ENCODE measurements around the gene DCST2. TPM values are rescaled to one million over a fixed set of nuclear protein-coding genes. Genes with fewer than 3 reads are reported as not detected.

DCST2 gene
- total RNA-seq, 1 experiment from 2014 or later = 0.18 TPM

- Histone ChIP-seq H3K9me2 (replicated peaks; ENCODE audit: low read length) (no peaks in the 10 kb centered on the region), H3K4me1 (ENCODE audit: insufficient read depth, low read length) (peaks cover 37% of the 10 kb centered on the region), H3K4me2 (ENCODE audit: low read length) (no peak overlapping the region), H4K20me1 (ENCODE audit: low read length) (0 out of 2 replicates have a peak, but pooled peaks cover 3% of the 10 kb centered on the region), H2AFZ (ENCODE audit: low read length) (no peak overlapping the region), H3K27me3 (ENCODE audit: low read length) (no peaks in the 10 kb centered on the region), H3K9me3 (ENCODE audit: low read length) (no peaks in the 10 kb centered on the region), H3K36me3 (ENCODE audit: low read depth, low read length) (peaks cover 17% of the 10 kb centered on the region; the same call in 1 of the 2 replicates), H3K27ac (ENCODE audit: low read length) (no peak overlapping the region), H3K4me3 (ENCODE audit: low read length) (no peak overlapping the region), H3K9ac (ENCODE audit: low read length) (no peak overlapping the region), H3K79me2 (ENCODE audit: low read length) (peaks cover 96% of the 10 kb centered on the region), H3F3A (ENCODE audit: low read length, unreplicated experiment) (peaks cover 4% of the 10 kb centered on the region)
- ChIA-PET POLR2A (ENCODE audit: unreplicated experiment) (no interaction called here), CTCF (no interaction called here)
- TF ChIP-seq EZH2 (IDR thresholded peaks at IDR 0.05; ENCODE audit: low read length, unreplicated experiment) (no peak), EZH2phosphoT487 (IDR thresholded peaks at IDR 0.05; ENCODE audit: borderline replicate concordance, low read length) (no peak), CTCF (conservative IDR thresholded peaks at IDR 0.05; ENCODE audit: low read depth, low read length) (no peak)
- ATAC-seq = no peak
- BruUV-seq (replicated peaks) = no TSS peak
- no peak for DNase-seq
- intact Hi-C loops (cut with micrococcal nuclease) = no loop called here
Measured at GRCh38 chr1:155007251-155007828, 26.2 kb downstream of the DCST2 start.

DNA sequence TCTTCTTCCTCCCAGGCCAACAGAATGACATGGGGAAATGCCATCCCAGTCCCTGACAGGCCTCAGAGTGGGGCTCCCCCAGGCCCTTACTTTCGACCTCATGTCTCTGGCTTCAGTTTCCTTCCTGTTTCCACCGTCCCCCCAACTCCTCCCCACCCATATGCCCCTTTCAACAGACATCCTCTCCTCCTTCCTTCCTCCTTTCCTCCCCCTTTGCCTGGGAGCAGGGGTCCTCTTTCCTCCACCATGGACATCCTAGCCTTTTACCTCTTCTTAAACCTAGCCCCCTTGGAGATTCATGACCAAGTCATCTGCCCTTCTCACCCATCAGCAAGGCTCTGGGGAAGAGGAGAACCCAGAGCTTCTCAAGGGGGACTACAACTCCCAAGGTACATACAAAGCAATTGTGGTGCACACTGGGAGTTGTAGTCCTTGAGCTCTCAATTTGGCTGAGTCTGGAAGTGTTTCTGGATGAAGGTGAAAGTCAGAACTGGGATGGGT, 26.9 kb downstream of the DCST2 start:
- CTCF ChIA-PET = no interaction called here
- BruUV-seq (replicated peaks) = no TSS peak
- TF ChIP-seq CTCF (conservative IDR thresholded peaks at IDR 0.05; ENCODE audit: low read depth, low read length) (no peak), EZH2 (IDR thresholded peaks at IDR 0.05; ENCODE audit: low read length, unreplicated experiment) (no peak), EZH2phosphoT487 (IDR thresholded peaks at IDR 0.05; ENCODE audit: borderline replicate concordance, low read length) (no peak)
- peaks cover 16% of the 10 kb centered on the region; the same call in 1 of the 2 replicates for H3K36me3 ChIP-seq (ENCODE audit: low read depth, low read length)
- H3K4me1 ChIP-seq (ENCODE audit: insufficient read depth, low read length) = peaks cover 37% of the 10 kb centered on the region
- H3K9me3 ChIP-seq (ENCODE audit: low read length) = no peaks in the 10 kb centered on the region
- no peak overlapping the region for H3K27ac ChIP-seq (ENCODE audit: low read length)
- 0 out of 2 replicates have a peak, but pooled peaks cover 3% of the 10 kb centered on the region for H4K20me1 ChIP-seq (ENCODE audit: low read length)
- no peak overlapping the region for H3K9ac ChIP-seq (ENCODE audit: low read length)
- H3K9me2 ChIP-seq (replicated peaks; ENCODE audit: low read length) = no peaks in the 10 kb centered on the region
- POLR2A ChIA-PET (ENCODE audit: unreplicated experiment) = interaction anchor here (0.6 kb wide), 1 partner anchor 10 kb away, joined by 3 read pairs; no protein-coding TSS in a partner anchor
- no peak overlapping the region for H2AFZ ChIP-seq (ENCODE audit: low read length)
- H3K4me3 ChIP-seq (ENCODE audit: low read length) = no peak overlapping the region
- H3F3A ChIP-seq (ENCODE audit: low read length, unreplicated experiment) = peaks cover 4% of the 10 kb centered on the region
- H3K27me3 ChIP-seq (ENCODE audit: low read length) = no peaks in the 10 kb centered on the region
- ATAC-seq = no peak
- DNase-seq = no peak
- intact Hi-C loops (cut with micrococcal nuclease) = no loop called here
- peak overlapping the region; percentile 98 for H3K4me2 ChIP-seq (ENCODE audit: low read length)
- H3K79me2 ChIP-seq (ENCODE audit: low read length) = peaks cover 91% of the 10 kb centered on the region

Measured in PC-3 (cell line).